ENCODE results near the gene TMEM184B.

TMEM184B gene

GRCh38 chr22:38272373-38273134, at the start of gene TMEM184B:
Gene TMEM184B, minus strand, starts transcription at chr22:38273010. Its CDS starts 25,049 bp downstream, at chr22:38247961.
- peak; percentile 75 for DNase-seq

GRCh38 chr22:38320605-38321402, 48.0 kb upstream of the TMEM184B start:
- no peak for DNase-seq

- no peak for DNase-seq
Observed at GRCh38 chr22:38318792-38319773, 46.3 kb upstream of the TMEM184B start.

GRCh38 chr22:38317995-38318715, 45.3 kb upstream of the TMEM184B start:
- peak; percentile 92 for DNase-seq

- DNase-seq: peak; percentile 79
Observed at GRCh38 chr22:38317122-38317994, 44.5 kb upstream of the TMEM184B start, which contains the start of gene CSNK1E. Gene CSNK1E, minus strand, starts transcription at chr22:38317433. Its CDS starts 3,276 bp downstream, at chr22:38314157.

GRCh38 chr22:38316364-38317121, 43.7 kb upstream of the TMEM184B start:
- peak; percentile 67 for DNase-seq

GRCh38 chr22:38315823-38316363, 43.1 kb upstream of the TMEM184B start:
- DNase-seq: no peak

- no peak for DNase-seq
Observed at GRCh38 chr22:38314933-38315822, 42.4 kb upstream of the TMEM184B start.

GRCh38 chr22:38314051-38314932, 41.5 kb upstream of the TMEM184B start:
- peak; percentile 49 for DNase-seq

- peak; percentile 95 for DNase-seq
Observed at GRCh38 chr22:38313384-38313955, 40.7 kb upstream of the TMEM184B start.

GRCh38 chr22:38312261-38312800, 39.5 kb upstream of the TMEM184B start:
- no peak for DNase-seq

GRCh38 chr22:38311323-38311620, 38.5 kb upstream of the TMEM184B start:
- peak; percentile 47 for DNase-seq

GRCh38 chr22:38310518-38311322, 37.9 kb upstream of the TMEM184B start:
- DNase-seq: no peak

GRCh38 chr22:38309614-38310517, 37.1 kb upstream of the TMEM184B start:
- DNase-seq: no peak
